HEK293 (cell line): ENCODE results near the gene SHISA6.

Source experiments
- CTCF ChIP-seq: fragments of 450-650 bp; formaldehyde crosslinking; IDR thresholded peaks from 2 replicates; pipeline ENCODE4 v1.5.1; 2016; ENCODE audit warnings: missing biosample characterization, missing genetic modification characterization
- ELK4 ChIP-seq: IDR thresholded peaks from 2 replicates; pipeline ENCODE4 v1.6.1; 2011; ENCODE audit warnings: mild to moderate bottlenecking, low read depth, low read length, borderline replicate concordance
- PBX3 ChIP-seq: sonication (generic); formaldehyde crosslinking; IDR thresholded peaks from 2 replicates; pipeline ENCODE4 v1.8.1; 2022; ENCODE audit warnings: mild to moderate bottlenecking, moderate library complexity, missing genetic modification reagents
- ZNF473 ChIP-seq: fragments of 450-650 bp; formaldehyde crosslinking; IDR thresholded peaks from 2 replicates; pipeline ENCODE4 v1.5.1; 2017; ENCODE audit warnings: missing biosample characterization, missing genetic modification characterization

GRCh38 chr17:11378506-11378905 is 137.5 kb downstream of the SHISA6 start:
- TF ChIP-seq CTCF (tag by site-specific recombination) = no peak
- no peak for TF ChIP-seq PBX3
- no peak for TF ChIP-seq ZNF473 (tag by site-specific recombination)
- no peak for TF ChIP-seq ELK4
